ENCODE measurements around the gene RPL41.

The RPL41 gene

DNA sequence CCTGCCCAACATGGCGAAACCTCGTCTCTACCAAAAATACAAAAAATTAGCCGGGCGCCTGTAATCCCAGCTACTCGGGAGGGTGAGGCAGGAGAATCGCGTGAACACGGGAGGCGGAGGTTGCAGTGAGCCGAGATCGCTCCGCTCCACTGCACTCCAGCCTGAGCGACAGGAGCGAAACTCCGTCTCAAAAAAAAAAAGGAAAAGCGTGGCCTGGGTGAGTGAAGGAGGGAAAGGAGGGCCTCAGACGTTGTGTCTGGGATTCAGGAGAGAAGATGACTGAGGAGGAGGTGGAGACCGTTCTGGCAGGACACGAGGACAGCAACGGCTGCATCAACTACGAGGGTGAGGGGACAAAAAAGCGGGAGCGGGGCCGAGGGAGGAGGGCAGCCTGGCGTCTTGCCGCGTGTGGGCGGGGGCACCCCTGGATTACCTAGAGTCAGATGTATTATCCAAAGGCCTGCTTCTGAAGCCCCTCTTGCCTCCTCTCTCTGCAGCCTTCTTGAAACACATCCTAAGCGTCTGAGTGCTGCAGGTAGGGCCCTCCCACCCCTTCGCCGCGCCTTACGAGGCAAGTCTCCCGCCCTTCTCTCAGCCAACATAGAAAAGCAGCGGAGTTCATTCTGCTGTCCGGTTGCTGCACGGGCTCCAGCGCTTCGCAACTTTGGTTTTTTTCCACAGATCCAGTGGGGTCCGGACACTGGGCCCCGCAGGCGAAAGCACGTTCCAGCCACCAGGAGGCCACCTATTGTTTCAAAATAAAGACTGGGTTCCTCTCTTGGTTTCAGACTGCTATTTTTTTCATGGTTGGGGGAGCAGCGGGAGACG, 41.0 kb downstream of the RPL41 start:
- Mint-ChIP-seq H3K27ac (peak overlapping the region; percentile 94), H3K4me1 (peaks cover 58% of the 10 kb centered on the region), H3K4me3 (peak overlapping the region; percentile 95)

DNA sequence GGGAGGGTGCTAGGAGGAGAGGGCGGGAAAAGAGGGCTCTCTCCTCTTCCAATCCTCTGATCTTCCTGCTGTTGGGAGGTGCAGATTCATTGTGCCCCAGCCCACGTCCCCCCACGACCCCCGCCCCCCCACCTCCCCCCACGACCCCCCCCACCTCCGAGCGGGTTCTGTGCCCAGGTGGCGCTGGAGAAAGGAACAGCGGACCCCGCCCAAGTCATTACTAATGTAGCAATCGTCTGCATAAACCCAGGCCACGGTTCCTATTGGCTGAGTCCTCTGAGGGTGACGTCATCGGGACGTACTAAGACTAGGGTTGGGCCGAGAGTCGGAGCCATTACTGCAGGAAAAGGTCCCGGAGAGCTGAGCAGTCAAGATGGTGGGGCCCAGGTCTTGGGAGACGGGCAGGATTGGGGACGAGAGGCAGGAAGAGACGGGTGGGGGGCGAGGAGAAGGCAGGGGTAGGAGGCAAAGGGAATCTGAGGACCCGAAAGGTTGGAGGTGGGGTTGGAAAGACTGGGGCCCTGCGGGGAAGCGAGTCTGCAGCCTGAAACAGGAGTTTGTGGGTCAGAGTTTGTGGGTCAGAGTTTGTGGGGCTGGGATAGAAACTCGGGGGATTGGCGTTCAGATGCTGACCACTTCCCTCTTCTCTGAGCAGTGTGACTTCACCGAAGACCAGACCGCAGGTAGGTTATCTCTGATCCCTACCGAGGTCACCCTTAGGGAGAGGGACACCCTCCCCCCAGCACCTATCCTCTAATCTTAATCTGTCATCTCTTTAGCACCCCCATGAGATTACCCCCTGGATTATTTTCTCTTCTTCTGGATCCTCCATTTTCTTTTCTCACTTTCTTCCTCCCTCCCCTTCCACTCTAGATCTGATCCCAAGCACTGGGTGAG, 41.8 kb downstream of the RPL41 start, which contains the start of gene MYL6:
Gene MYL6, plus strand, starts transcription at position 331 of the 897 bp plus-strand sequence. Its CDS starts 43 bp downstream, at position 374.
- Mint-ChIP-seq H3K27me3 (no peaks in the 10 kb centered on the region), H3K9me3 (no peaks in the 10 kb centered on the region), H3K4me1 (peaks cover 51% of the 10 kb centered on the region), H3K4me3 (peak within 1 kb of the TSS; percentile 95), H3K27ac (peak within 1 kb of the TSS; percentile 94), H3K36me3 (peaks cover 57% of the 10 kb centered on the region)
- CTCF ChIA-PET: interaction anchor here (0.7 to 3.5 kb wide), 8 partner anchors 15 to 63 kb away, joined by 3 to 18 read pairs (median 6); partner anchors contain the start of genes ESYT1, RNF41, SMARCC2 and ZC3H10
- DNase-seq: peak; percentile 97

More for the DNA sequence above, 41.0 kb downstream of the RPL41 start:
- CTCF ChIA-PET: interaction anchor here (3.5 kb wide), 1 partner anchor 31 kb away, joined by 14 read pairs; the partner anchor contains the start of gene SMARCC2
- H3K27me3 Mint-ChIP-seq: no peaks in the 10 kb centered on the region
- no peaks in the 10 kb centered on the region for H3K9me3 Mint-ChIP-seq
- DNase-seq: peak; percentile 76
- H3K36me3 Mint-ChIP-seq: peaks cover 52% of the 10 kb centered on the region

DNA sequence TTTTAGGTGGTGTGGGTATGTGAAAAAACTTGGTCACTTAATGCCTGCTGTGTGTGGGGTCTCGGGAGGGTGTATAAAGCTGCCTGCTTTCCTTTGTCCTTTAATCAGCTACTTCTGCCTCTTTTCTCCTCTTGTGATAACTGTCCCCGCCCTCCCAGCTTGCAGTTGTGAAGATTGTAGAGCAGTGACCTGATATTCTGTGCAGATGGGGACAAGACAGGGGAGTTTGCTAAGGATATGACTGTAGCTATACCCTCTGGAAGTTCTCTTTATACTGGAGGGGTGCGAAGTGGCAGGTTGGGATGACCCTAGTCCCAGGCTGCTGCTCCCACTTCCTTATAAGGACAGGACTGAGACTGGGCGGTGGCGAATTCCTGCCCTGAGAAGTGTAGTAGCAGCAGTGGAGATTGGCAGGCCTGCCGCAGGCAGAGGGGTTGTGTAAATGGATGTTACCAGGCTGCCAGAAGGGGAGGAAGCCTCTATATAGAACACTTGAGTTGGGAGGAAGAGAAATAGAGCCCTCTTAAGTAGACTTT, 42.6 kb downstream of the RPL41 start:
- peaks cover 49% of the 10 kb centered on the region for H3K4me1 Mint-ChIP-seq

DNA sequence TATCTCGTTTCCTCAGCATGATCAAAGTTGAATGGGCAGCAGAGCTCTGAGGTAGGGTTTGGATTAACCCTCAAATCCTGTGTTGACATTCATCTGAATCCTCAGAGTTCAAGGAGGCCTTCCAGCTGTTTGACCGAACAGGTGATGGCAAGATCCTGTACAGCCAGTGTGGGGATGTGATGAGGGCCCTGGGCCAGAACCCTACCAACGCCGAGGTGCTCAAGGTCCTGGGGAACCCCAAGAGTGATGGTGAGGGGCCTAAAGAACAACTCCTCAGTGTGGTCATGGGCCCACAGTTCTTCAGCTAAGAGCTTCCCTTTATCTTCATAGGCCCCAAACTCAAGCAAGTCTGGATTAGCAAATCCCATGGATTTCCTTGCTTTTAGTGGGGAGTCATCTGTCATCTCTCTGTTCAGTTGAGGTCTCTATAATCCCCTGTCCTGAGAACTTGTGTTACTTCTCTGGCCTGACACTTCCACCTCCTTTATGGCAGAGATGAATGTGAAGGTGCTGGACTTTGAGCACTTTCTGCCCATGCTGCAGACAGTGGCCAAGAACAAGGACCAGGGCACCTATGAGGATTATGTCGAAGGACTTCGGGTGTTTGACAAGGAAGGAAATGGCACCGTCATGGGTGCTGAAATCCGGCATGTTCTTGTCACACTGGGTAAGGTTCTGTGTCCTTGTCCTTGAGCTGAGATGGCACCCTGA, 43.2 kb downstream of the RPL41 start:
- Mint-ChIP-seq H3K27ac (peak overlapping the region; percentile 94), H3K27me3 (no peaks in the 10 kb centered on the region), H3K36me3 (peaks cover 71% of the 10 kb centered on the region), H3K4me1 (peaks cover 45% of the 10 kb centered on the region), H3K9me3 (no peaks in the 10 kb centered on the region), H3K4me3 (peak overlapping the region; percentile 95)
- CTCF ChIA-PET: interaction anchor here (0.7 to 3.5 kb wide), 9 partner anchors 17 to 62 kb away, joined by 3 to 21 read pairs (median 6); partner anchors contain the start of genes ESYT1, RNF41, SMARCC2 and ZC3H10
- no peak for DNase-seq

More for the DNA sequence above, 42.6 kb downstream of the RPL41 start:
- CTCF ChIA-PET: interaction anchor here (0.7 to 3.5 kb wide), 8 partner anchors 16 to 63 kb away, joined by 3 to 18 read pairs (median 6); partner anchors contain the start of genes ESYT1, RNF41, SMARCC2 and ZC3H10
- peak; percentile 53 for DNase-seq
- peak overlapping the region; percentile 95 for H3K4me3 Mint-ChIP-seq
- peak overlapping the region; percentile 94 for H3K27ac Mint-ChIP-seq
- peaks cover 64% of the 10 kb centered on the region for H3K36me3 Mint-ChIP-seq
- no peaks in the 10 kb centered on the region for H3K27me3 Mint-ChIP-seq
- no peaks in the 10 kb centered on the region for H3K9me3 Mint-ChIP-seq

DNA sequence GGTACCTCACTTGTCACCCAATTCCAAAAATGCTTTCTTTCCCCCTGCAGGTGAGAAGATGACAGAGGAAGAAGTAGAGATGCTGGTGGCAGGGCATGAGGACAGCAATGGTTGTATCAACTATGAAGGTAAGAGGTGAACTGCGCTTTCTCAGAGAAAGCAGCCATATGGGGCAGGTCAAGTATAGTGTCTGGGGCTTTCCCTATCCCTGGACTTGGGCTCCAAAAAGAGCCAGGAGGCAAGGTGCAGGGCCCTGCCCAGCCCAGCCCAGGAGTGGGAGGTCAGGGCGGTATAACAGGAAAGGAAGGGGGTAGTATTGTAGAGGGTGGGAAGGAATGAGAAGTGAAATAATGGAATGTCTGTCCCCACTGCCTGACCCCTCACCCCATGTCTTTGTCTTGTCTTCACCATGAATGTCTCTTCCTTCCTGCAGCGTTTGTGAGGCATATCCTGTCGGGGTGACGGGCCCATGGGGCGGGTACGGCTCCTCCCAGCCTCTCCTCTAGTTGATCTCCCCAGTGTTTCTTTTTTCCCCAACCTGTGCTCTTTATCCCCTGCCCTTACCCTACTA, 43.8 kb downstream of the RPL41 start:
- Mint-ChIP-seq H3K36me3 (peaks cover 72% of the 10 kb centered on the region), H3K27ac (peak overlapping the region; percentile 94), H3K9me3 (no peaks in the 10 kb centered on the region), H3K27me3 (no peaks in the 10 kb centered on the region), H3K4me1 (peaks cover 39% of the 10 kb centered on the region), H3K4me3 (peak overlapping the region; percentile 95)
- DNase-seq: peak; percentile 81
- CTCF ChIA-PET: interaction anchor here (1.2 to 3.5 kb wide), 5 partner anchors 12 to 42 kb away, joined by 3 to 21 read pairs (median 6); partner anchors contain the start of genes ESYT1, SMARCC2 and ZC3H10

DNA sequence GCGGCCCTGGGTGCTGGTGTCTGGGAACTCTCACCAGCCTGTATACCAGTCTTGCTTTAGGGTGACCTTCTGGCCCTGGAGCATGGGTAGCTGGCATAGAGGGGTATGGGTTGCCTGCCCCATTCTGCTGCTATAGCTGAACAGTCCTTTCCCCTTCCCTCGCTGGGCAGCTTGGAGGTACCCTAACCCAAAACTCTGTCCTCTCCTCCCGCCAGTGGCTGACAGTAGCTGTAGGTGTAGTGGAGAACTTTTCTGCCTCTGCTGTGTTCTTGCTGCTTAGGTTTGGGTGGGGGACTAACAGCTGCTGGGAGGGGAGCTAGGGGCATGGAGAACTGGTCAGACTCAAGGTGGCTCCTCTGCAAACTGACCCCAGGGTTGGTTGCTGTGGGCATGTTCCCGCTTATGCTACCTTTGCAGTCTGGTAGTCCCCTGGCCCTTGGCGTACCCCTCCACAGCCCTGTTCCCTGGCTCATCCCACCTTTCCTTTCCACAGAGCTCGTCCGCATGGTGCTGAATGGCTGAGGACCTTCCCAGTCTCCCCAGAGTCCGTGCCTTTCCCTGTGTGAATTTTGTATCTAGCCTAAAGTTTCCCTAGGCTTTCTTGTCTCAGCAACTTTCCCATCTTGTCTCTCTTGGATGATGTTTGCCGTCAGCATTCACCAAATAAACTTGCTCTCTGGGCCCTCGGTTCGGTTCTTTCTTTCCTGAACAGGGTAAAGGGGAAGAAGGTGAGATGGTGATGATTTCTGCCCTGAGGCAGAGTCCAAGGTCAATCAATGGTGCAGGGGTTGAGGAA, 44.7 kb downstream of the RPL41 start:
- no peak for DNase-seq
- Mint-ChIP-seq H3K36me3 (peaks cover 73% of the 10 kb centered on the region), H3K9me3 (no peaks in the 10 kb centered on the region), H3K27me3 (no peaks in the 10 kb centered on the region), H3K27ac (peak overlapping the region; percentile 94), H3K4me3 (peak overlapping the region; percentile 95), H3K4me1 (peaks cover 32% of the 10 kb centered on the region)
- CTCF ChIA-PET: interaction anchor here (0.5 to 3.5 kb wide), 7 partner anchors 12 to 114 kb away, joined by 3 to 21 read pairs (median 5); partner anchors contain the start of genes ESYT1, SMARCC2 and ZC3H10

DNA sequence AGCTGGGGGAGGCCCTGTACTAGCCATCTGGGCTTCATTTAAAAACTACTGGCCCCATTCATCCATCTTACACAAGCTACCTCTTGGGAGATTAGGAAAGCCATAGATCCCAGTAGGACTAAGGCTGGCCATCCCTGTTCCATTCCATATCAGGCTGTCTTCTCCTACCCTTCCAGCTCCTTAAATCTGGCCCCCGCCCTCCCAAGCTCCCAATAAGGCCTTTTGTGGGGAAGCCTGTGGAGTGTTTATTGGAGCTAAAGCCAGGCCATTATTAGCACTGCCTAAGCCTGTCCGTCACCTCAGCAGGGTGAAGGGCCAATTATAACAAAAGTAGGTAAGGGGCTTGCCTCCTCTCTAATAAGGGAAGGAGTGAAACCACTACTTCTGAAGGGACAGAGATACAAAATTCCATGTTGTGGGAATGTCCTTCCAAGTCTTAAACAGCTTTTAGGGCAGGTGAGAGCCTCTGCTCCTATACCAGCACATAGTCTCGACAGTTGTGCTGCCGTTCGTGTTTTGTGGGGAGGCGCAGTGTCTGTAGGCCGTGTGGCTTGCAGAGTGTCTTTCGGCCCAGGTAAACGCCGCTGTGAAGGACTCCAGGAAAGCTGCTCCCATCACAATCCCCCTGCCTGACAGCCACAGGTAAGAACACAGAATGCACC, 45.4 kb downstream of the RPL41 start:
- H3K4me3 Mint-ChIP-seq: peak overlapping the region; percentile 95
- no peaks in the 10 kb centered on the region for H3K27me3 Mint-ChIP-seq
- H3K36me3 Mint-ChIP-seq: peaks cover 73% of the 10 kb centered on the region
- CTCF ChIA-PET: interaction anchor here (0.9 to 3.5 kb wide), 7 partner anchors 11 to 115 kb away, joined by 3 to 21 read pairs (median 4); partner anchors contain the start of genes ESYT1 and ZC3H10
- no peaks in the 10 kb centered on the region for H3K9me3 Mint-ChIP-seq
- peak overlapping the region; percentile 94 for H3K27ac Mint-ChIP-seq
- DNase-seq: no peak
- H3K4me1 Mint-ChIP-seq: peaks cover 30% of the 10 kb centered on the region

DNA sequence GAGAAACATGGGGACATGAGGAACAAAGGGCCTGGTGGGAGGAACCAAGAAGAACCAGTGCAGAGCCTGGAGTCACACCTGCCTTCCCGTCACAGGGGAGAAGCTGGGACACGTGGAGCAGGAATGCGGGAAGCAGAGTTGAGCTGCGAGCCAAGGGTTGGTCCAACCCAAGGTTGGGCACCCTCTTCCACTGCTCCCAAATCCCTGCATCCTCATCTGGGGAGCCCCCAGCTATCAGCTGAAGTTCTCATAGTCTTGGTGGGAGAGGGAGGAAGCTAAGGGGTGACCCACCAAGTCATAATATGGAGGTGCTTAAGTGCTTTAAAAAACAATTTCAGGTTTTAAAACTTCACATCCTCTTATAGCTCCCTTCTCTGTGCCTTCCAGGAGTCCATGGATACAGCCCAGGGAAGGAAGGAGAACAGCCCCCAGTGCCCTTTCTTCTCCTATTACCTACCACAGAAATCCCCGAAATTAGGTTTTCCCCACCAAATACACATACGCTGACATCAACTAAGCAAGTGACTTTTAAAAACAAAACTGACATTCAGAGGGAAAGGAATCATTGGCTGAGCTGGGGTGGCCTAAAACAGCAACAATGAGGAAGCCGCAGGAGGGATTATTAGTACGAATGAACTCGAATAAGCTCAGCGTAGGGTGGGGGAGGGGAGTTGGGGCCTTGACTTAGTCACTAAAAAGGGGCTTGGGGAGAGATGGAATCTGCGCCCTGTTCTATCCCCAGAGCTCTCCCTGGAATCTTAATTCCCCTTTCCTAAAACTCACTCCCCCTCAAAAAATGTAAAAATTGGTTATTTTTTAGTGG, 46.2 kb downstream of the RPL41 start:
- Mint-ChIP-seq H3K27ac (peak overlapping the region; percentile 12), H3K36me3 (peaks cover 74% of the 10 kb centered on the region), H3K9me3 (no peaks in the 10 kb centered on the region), H3K4me3 (no peak overlapping the region), H3K27me3 (no peaks in the 10 kb centered on the region), H3K4me1 (peaks cover 24% of the 10 kb centered on the region)
- DNase-seq: no peak
- CTCF ChIA-PET: interaction anchor here (1.1 to 3.5 kb wide), 5 partner anchors 13 to 77 kb away, joined by 3 to 21 read pairs (median 4); partner anchors contain the start of genes ESYT1 and ZC3H10

DNA sequence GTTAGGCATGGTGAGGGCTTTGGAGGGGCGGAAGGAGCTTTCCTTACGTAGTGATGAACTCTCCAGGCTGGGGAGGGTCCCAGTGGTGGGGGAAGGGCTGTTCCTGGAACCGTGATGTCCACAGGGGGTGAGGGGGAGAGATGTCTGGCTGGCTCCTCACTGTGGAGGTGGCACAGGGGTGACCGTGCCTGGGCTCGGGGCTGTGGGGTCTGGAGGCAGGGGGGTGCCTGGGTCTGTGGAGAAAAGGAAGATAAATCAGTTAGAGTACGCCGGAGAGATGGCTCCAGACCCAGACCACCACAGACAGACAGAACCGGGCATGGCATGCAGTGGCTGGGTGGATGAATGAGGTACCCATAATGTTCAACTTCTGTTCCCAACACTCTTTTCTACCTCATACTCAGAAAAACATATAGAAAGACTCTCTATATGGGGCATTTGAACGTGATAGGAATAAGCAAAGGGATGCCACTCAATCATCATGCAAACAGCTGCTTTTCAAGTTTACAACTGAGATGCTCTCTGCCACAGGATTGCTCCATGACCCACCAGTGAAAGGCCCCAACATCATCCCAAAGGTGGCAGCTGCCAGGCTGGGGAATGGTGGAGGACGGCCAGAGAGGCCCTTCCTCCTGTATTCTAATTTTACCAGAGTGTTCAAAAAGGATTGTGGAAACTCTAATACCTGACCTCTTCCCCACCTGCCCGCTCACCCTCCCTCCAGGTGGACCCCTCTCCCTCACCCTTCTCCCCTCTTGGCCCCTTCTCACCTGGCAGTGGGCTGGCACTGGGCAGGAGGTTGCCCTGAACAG, 47.3 kb downstream of the RPL41 start:
- H3K27me3 Mint-ChIP-seq: no peaks in the 10 kb centered on the region
- H3K27ac Mint-ChIP-seq: peak overlapping the region; percentile 70
- H3K36me3 Mint-ChIP-seq: peaks cover 74% of the 10 kb centered on the region
- H3K4me1 Mint-ChIP-seq: peaks cover 23% of the 10 kb centered on the region
- H3K9me3 Mint-ChIP-seq: no peaks in the 10 kb centered on the region
- no peak for DNase-seq
- CTCF ChIA-PET: interaction anchor here (3.5 kb wide), 1 partner anchor 37 kb away, joined by 21 read pairs; the partner anchor contains the start of gene ESYT1
- H3K4me3 Mint-ChIP-seq: no peak overlapping the region

DNA sequence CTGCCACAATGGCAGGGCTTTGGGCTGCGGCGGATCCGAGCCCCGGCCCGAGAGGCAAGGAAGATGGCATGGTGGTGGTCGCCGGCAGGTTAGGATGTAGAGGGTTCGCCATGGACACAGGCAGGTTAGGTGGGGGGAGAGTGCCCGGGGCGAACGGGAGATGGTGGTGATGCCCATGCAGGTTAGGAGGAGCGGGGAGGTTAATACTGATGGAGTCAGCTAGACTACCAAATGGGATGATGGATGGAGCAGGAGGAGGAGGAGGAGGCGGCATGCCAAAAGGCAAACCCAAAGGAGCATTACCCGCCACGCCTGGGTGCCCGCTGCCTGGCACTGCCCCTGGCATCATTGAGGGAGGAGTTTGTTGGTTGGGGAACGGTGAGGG, 47.9 kb downstream of the RPL41 start:
- CTCF ChIA-PET: no interaction called here
- H3K4me1 Mint-ChIP-seq: peaks cover 23% of the 10 kb centered on the region
- no peaks in the 10 kb centered on the region for H3K27me3 Mint-ChIP-seq
- no peaks in the 10 kb centered on the region for H3K9me3 Mint-ChIP-seq
- peak overlapping the region; percentile 70 for H3K27ac Mint-ChIP-seq
- H3K36me3 Mint-ChIP-seq: peaks cover 68% of the 10 kb centered on the region
- no peak for DNase-seq
- no peak overlapping the region for H3K4me3 Mint-ChIP-seq
